H1 (cell line): ENCODE data around the gene ADCY5. TPM values are rescaled to one million over a fixed set of nuclear protein-coding genes. Genes with fewer than 3 reads are reported as not detected.

Source experiments
- CTCF ChIA-PET: fragments of 300-600 bp; sonication (Branson Sonifier 250); formaldehyde crosslinking; loops from one replicate; lab custom pipeline; 2021; ENCODE audit not compliant: partially characterized antibody; lab: Charles Lee
- POLR2A ChIA-PET: fragments of 300-600 bp; sonication (Branson Sonifier 250); formaldehyde crosslinking; loops from one replicate; lab custom pipeline; 2021; ENCODE audit warnings: inconsistent platforms; ENCODE audit not compliant: partially characterized antibody; lab: Charles Lee
- DNase-seq, 2 experiments: peaks; one replicate each; pipeline versions ENCODE4 v3.0.0 to v3.0.0-alpha.2; 2010 to 2022; ENCODE audit warnings: low spot score in 2 of 2, low read depth in 1 of 2, mixed read lengths in 1 of 2
- FAIRE-seq: peaks from 2 replicates; lab custom pipeline; 2011; peaks lifted over from hg19 to GRCh38; lab: Jason Lieb, UNC
- H2AFZ ChIP-seq: 2 replicates; pipeline ENCODE4 v1.8.1; 2012; ENCODE audit warnings: low read length, inconsistent platforms
- H2AK5ac ChIP-seq: 2 replicates; pipeline ENCODE4 v1.6.1; 2013; ENCODE audit warnings: low read depth, low read length
- H2BK120ac ChIP-seq: replicated peaks from 2 replicates; pipeline ENCODE3; 2013; ENCODE audit warnings: low read depth, low read length, inconsistent platforms
- H2BK12ac ChIP-seq: 2 replicates; pipeline ENCODE4 v1.6.1; 2013; ENCODE audit warnings: low read depth, low read length
- H2BK15ac ChIP-seq: 2 replicates; pipeline ENCODE4 v1.6.1; 2013; ENCODE audit warnings: low read length
- H2BK20ac ChIP-seq: 2 replicates; pipeline ENCODE4 v1.6.1; 2013; ENCODE audit warnings: low read length
- H2BK5ac ChIP-seq: 2 replicates; pipeline ENCODE4 v1.6.1; 2013; ENCODE audit warnings: low read depth, low read length
- H3K14ac ChIP-seq: 2 replicates; pipeline ENCODE4 v1.6.1; 2013; ENCODE audit warnings: inconsistent platforms; ENCODE audit not compliant: insufficient read length
- H3K18ac ChIP-seq: 2 replicates; pipeline ENCODE4 v1.6.1; 2013; ENCODE audit warnings: low read length; ENCODE audit errors: extremely low read depth
- H3K23ac ChIP-seq: 2 replicates; pipeline ENCODE4 v1.6.1; 2013; ENCODE audit warnings: inconsistent platforms; ENCODE audit not compliant: insufficient read length
- H3K23me2 ChIP-seq: 2 replicates; pipeline ENCODE4 v1.6.1; 2013; ENCODE audit warnings: low read depth, low read length
- H3K27ac ChIP-seq: 2 replicates; pipeline ENCODE4 v1.6.1; 2011; ENCODE audit warnings: low read depth, low read length, inconsistent platforms
- H3K27me3 ChIP-seq, 4 experiments: replicated peaks in 1 of 4; 1 replicate in 1 of 4; 2 replicates in 3 of 4; pipeline versions ENCODE4 v1.6.1 to v1.8.1; 2011 to 2013; ENCODE audit warnings: low read length in 3 of 4, mild to moderate bottlenecking in 3 of 4, inconsistent platforms in 2 of 4, mixed read lengths in 2 of 4, moderate library complexity in 1 of 4; ENCODE audit not compliant: control insufficient read depth in 3 of 4, insufficient read depth in 3 of 4; ENCODE audit errors: extremely low read depth in 1 of 4
- H3K36me3 ChIP-seq, 4 experiments: 2 replicates each; pipeline versions ENCODE4 v1.6.1 to v1.8.1; 2011 to 2013; ENCODE audit warnings: mild to moderate bottlenecking in 4 of 4, low read length in 3 of 4, moderate library complexity in 2 of 4, control low read depth in 1 of 4, inconsistent platforms in 1 of 4; ENCODE audit not compliant: insufficient read depth in 4 of 4, control insufficient read depth in 2 of 4
- H3K4ac ChIP-seq: replicated peaks from 2 replicates; pipeline ENCODE3; 2013; ENCODE audit warnings: low read length, low read depth, mixed read lengths, inconsistent platforms; ENCODE audit not compliant: insufficient read length
- H3K4me1 ChIP-seq, 4 experiments: replicated peaks in 1 of 4; 1 replicate in 1 of 4; 2 replicates in 3 of 4; pipeline versions ENCODE4 v1.6.1 to v1.8.1; 2011 to 2013; ENCODE audit warnings: low read length in 3 of 4, inconsistent platforms in 2 of 4, mixed read lengths in 1 of 4; ENCODE audit not compliant: insufficient read depth in 4 of 4, control insufficient read depth in 3 of 4
- H3K4me2 ChIP-seq, 2 experiments: 2 replicates each; pipeline versions ENCODE4 v1.6.1 to v1.8.1; 2011 to 2013; ENCODE audit warnings: low read depth in 2 of 2, low read length in 2 of 2, control low read depth in 1 of 2, inconsistent platforms in 1 of 2, mild to moderate bottlenecking in 1 of 2; ENCODE audit not compliant: insufficient read depth in 1 of 2
- H3K4me3 ChIP-seq, 4 experiments: fragments of 200-600, 300-600 bp in 1 of 4; sonication (generic), shearing (Covaris generic), sonication (Bioruptor Twin) in 1 of 4; 2 replicates each; pipeline versions ENCODE4 v1.5.1 to v1.8.1; 2011 to 2016; ENCODE audit warnings: low read length in 4 of 4, low read depth in 3 of 4, control low read depth in 2 of 4, inconsistent platforms in 2 of 4, mild to moderate bottlenecking in 2 of 4, mixed read lengths in 1 of 4, moderate library complexity in 1 of 4; ENCODE audit not compliant: insufficient read depth in 2 of 4; ENCODE audit errors: extremely low read depth in 1 of 4
- H3K56ac ChIP-seq: replicated peaks from 2 replicates; pipeline ENCODE3; 2013; ENCODE audit warnings: low read depth, mild to moderate bottlenecking, mixed read lengths, low read length, inconsistent platforms; ENCODE audit not compliant: insufficient read length
- H3K79me1 ChIP-seq: 2 replicates; pipeline ENCODE4 v1.6.1; 2013; ENCODE audit warnings: low read depth, low read length, control low read depth
- H3K79me2 ChIP-seq, 2 experiments: 2 replicates each; pipeline versions ENCODE4 v1.6.1 to v1.8.1; 2012 to 2013; ENCODE audit warnings: low read length in 2 of 2, mild to moderate bottlenecking in 2 of 2, inconsistent platforms in 1 of 2; ENCODE audit not compliant: insufficient read depth in 2 of 2, control insufficient read depth in 1 of 2
- H3K9ac ChIP-seq, 4 experiments: replicated peaks in 1 of 4; 1 replicate in 1 of 4; 2 replicates in 3 of 4; pipeline versions ENCODE4 v1.6.1 to v1.8.1; 2011 to 2013; ENCODE audit warnings: low read depth in 3 of 4, low read length in 3 of 4, control low read depth in 2 of 4, mild to moderate bottlenecking in 2 of 4, moderate library complexity in 2 of 4, inconsistent platforms in 1 of 4; ENCODE audit errors: extremely low read depth in 1 of 4
- H3K9me3 ChIP-seq, 2 experiments: 2 replicates each; pipeline versions ENCODE4 v1.6.1 to v1.8.1; 2012 to 2013; ENCODE audit warnings: mild to moderate bottlenecking in 2 of 2, moderate library complexity in 2 of 2, control low read depth in 1 of 2, inconsistent platforms in 1 of 2, low read depth in 1 of 2, low read length in 1 of 2, mixed read lengths in 1 of 2; ENCODE audit not compliant: insufficient read depth in 2 of 2
- H4K20me1 ChIP-seq, 2 experiments: replicated peaks in 1 of 2; 2 replicates each; pipeline versions ENCODE3 to v1.8.1; 2011 to 2013; ENCODE audit warnings: inconsistent platforms in 2 of 2, low read length in 2 of 2, mild to moderate bottlenecking in 1 of 2; ENCODE audit not compliant: insufficient read depth in 2 of 2, control insufficient read depth in 1 of 2
- H4K5ac ChIP-seq: 2 replicates; pipeline ENCODE4 v1.6.1; 2013; ENCODE audit warnings: low read length, low read depth, mixed read lengths, inconsistent platforms; ENCODE audit not compliant: insufficient read length
- H4K8ac ChIP-seq: 2 replicates; pipeline ENCODE4 v1.8.0; 2013; ENCODE audit warnings: mild to moderate bottlenecking, moderate library complexity, low read length, inconsistent platforms; ENCODE audit not compliant: insufficient read depth; ENCODE audit errors: extremely low read depth
- H4K91ac ChIP-seq: replicated peaks from 2 replicates; pipeline ENCODE3; 2013; ENCODE audit warnings: low read length, mixed read lengths, inconsistent platforms; ENCODE audit not compliant: insufficient read length
- SUZ12 ChIP-seq: fragments of 200-600 bp; sonication (generic); IDR thresholded peaks from 2 replicates; pipeline ENCODE4 v1.6.1; 2012; ENCODE audit warnings: mild to moderate bottlenecking, inconsistent platforms, low read length, moderate library complexity, mixed read lengths
- WGBS, 2 experiments: shearing (Covaris generic) in 1 of 2; methylation state at CpG; one replicate each; pipeline versions ENCODE4 v1.1.6 to v1.1.7; 2013 to 2015; ENCODE audit warnings: low lambda C conversion rate in 2 of 2, mixed read lengths in 2 of 2, inconsistent platforms in 1 of 2, low coverage in 1 of 2, missing lambda C conversion rate in 1 of 2; ENCODE audit not compliant: insufficient replicate concordance in 2 of 2, insufficient coverage in 1 of 2, insufficient read length in 1 of 2; ENCODE audit errors: extremely low coverage in 1 of 2, missing lambda C conversion rate in 1 of 2; 5-methylcytosine and 5-hydroxymethylcytosine counted together
- polyA plus RNA-seq, 7 experiments: library from polyadenylated mRNA; depleted of rRNA in 3 of 7; stranded (reverse) in 5 of 7; unstranded in 2 of 7; fragments of >200 nt in 5 of 7; fragments of 200-250 nt in 2 of 7; gene quantifications; 1 replicate in 5 of 7; 2 replicates in 1 of 7; 4 replicates in 1 of 7; pipeline versions ENCODE4 v1.2.1 to v1.2.3, GENCODE V29; 2011 to 2013; ENCODE audit warnings: missing spikeins in 2 of 7, mixed read lengths in 2 of 7
- total RNA-seq: library from RNA; stranded (reverse); fragmentation: NEBNext Ultra II Directional; extraction: Animal tissue kit (Norgen Biotek cat#: 25700); gene quantifications from 2 replicates; pipeline ENCODE4 v1.2.1, GENCODE V29; 2021

ADCY5 gene
- total and polyA plus RNA-seq, 2 of the 8 experiments (the other 6 are each of a cell fraction or from before 2014, with no cell fraction given): 18.9 to 40.8 TPM

DNA sequence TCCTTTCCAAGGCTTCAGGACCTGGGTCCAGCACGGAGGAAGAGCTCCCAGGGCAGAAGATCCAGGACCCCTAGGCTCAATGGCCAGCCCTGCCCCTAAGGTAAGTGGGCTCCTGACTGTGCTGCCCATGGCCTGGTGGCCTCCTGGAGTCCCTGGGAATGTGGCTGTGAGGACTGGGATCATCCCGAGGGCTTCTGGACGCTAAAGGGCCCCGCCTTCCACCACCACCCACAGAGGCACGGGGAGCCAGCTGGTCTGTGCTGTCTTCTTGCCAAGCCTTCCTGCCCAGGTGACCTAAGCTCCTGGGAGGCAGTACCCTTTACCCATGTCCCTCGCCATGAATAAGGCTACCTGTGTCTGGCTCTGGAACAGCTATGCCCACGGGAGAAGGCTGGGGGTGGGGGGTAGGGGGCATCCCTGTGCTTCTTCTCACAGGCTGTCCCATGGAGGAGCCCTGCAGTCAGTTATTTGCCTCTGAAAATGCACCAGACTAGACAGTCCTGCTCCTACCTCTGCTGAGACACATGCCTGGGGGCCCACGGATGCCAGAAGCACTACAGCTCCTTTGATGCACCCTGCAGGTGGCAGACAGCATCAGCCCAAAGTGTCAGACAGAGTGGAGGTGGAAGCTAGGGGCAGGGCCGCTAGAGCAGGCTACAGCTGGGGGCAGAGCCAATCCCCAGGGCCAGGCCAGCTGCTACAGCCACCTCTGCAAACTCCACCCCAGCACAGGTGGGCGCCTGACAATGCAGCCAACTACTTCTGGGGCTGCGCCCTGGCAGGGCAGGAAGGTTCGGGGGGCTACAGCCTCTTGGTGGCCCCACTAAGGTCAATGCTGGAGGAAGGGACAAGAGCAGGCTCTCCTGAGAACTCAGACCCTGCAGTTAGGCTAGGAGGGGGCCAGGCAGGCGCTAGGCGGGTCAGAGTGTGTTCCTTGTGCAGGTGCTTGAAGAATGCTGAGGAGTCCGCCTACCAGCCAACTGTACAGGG lies 156.3 kb downstream of the ADCY5 start:
- Histone ChIP-seq H2BK20ac (no peak overlapping the region), H3K9me3 (no peaks in the 10 kb centered on the region), H2AK5ac (no peak overlapping the region), H2AFZ (no peak overlapping the region), H3K79me1 (no peaks in the 10 kb centered on the region), H4K91ac (no peak overlapping the region), H3K56ac (no peak overlapping the region), H3K4me1 (peaks cover 0 to 2% (median 0%) of the 10 kb centered on the region in 4 experiments; a peak in 1 of 7 replicates), H3K18ac (no peak overlapping the region), H3K4ac (no peak overlapping the region), H4K8ac (no peak overlapping the region), H3K79me2 (no peaks in the 10 kb centered on the region), H4K5ac (no peak overlapping the region), H3K36me3 (peaks cover 5 to 19% (median 13%) of the 10 kb centered on the region in 4 experiments; a peak in 7 of 8 replicates), H3K4me2 (no peak overlapping the region), H2BK5ac (no peak overlapping the region), H3K9ac (no peak overlapping the region), H3K27me3 (no peaks in the 10 kb centered on the region), H2BK12ac (no peak overlapping the region), H2BK120ac (no peak overlapping the region), H3K23me2 (no peaks in the 10 kb centered on the region), H3K4me3 (no peak overlapping the region), H4K20me1 (peaks cover 2 to 3% of the 10 kb centered on the region in 2 experiments), H3K23ac (no peak overlapping the region), H3K14ac (no peak overlapping the region), H3K27ac (no peak overlapping the region), H2BK15ac (no peak overlapping the region)
- DNase-seq: no peak
- 86% methylated on average over 14 of the region's 15 CpGs; no CpG with 5 or more reads in 1 of the 2 experiments for WGBS, 2 experiments
- FAIRE-seq: no peak
- ChIA-PET CTCF (interaction anchor here (0.6 to 3.7 kb wide), 7 partner anchors 9 to 105 kb away, joined by 3 to 28 read pairs (median 3); no protein-coding TSS in a partner anchor), POLR2A (interaction anchor here (0.9 to 1.4 kb wide), 3 partner anchors 9 to 13 kb away, joined by 4 to 8 read pairs (median 5); no protein-coding TSS in a partner anchor)
- TF ChIP-seq SUZ12: no peak
